ENCODE measurements around the gene PLPPR1.
"Not testable (repeated sequence)": the region's sequence is repeated elsewhere in the genome, so short reads cannot be mapped to it uniquely, and the experiment has no call there.

The PLPPR1 gene

GRCh38 chr9:101028346-101029314 is at the start of gene PLPPR1:
TSS of gene PLPPR1 (plus strand) at chr9:101028727.
- DNase-seq (ENCODE audit: low read depth in 3 of 3, low spot score in 1 of 3), result no peak

- DNase-seq (ENCODE audit: low read depth in 3 of 3, low spot score in 1 of 3), result no peak
These were observed 38.8 kb upstream of the PLPPR1 start for GRCh38 chr9:100989731-100990130.

GRCh38 chr9:100990605-100991381 is 37.7 kb upstream of the PLPPR1 start:
- DNase-seq (ENCODE audit: low read depth in 3 of 3, low spot score in 1 of 3), result no peak

- DNase-seq (ENCODE audit: low read depth in 3 of 3, low spot score in 1 of 3), result no peak
These were observed 35.9 kb upstream of the PLPPR1 start for GRCh38 chr9:100992632-100993031.

- DNase-seq (ENCODE audit: low read depth in 3 of 3, low spot score in 1 of 3), result no peak
These were observed 28.5 kb upstream of the PLPPR1 start for GRCh38 chr9:100999906-101000544.

GRCh38 chr9:101005246-101005645 is 23.3 kb upstream of the PLPPR1 start:
- DNase-seq (ENCODE audit: low read depth in 3 of 3, low spot score in 1 of 3), result no peak

- no peak for DNase-seq (ENCODE audit: low read depth in 3 of 3, low spot score in 1 of 3)
These were observed 14.0 kb upstream of the PLPPR1 start for GRCh38 chr9:101014566-101014965.

- no peak for DNase-seq (ENCODE audit: low read depth in 3 of 3, low spot score in 1 of 3)
These were observed 10.1 kb upstream of the PLPPR1 start for GRCh38 chr9:101018467-101018866.

GRCh38 chr9:101022704-101023103 is 5.8 kb upstream of the PLPPR1 start:
- no peak for DNase-seq (ENCODE audit: low read depth in 3 of 3, low spot score in 1 of 3)

GRCh38 chr9:101025940-101026339 is 2.6 kb upstream of the PLPPR1 start:
- no peak for DNase-seq (ENCODE audit: low read depth in 3 of 3, low spot score in 1 of 3)

- DNase-seq (ENCODE audit: low read depth in 3 of 3, low spot score in 1 of 3), result no peak
These were observed 1.7 kb upstream of the PLPPR1 start for GRCh38 chr9:101026824-101027223.

GRCh38 chr9:101027236-101027635 is 1.3 kb upstream of the PLPPR1 start:
- no peak for DNase-seq (ENCODE audit: low read depth in 3 of 3, low spot score in 1 of 3)

- no peak for DNase-seq (ENCODE audit: low read depth in 3 of 3, low spot score in 1 of 3)
These were observed 688 bp upstream of the PLPPR1 start for GRCh38 chr9:101027733-101028345.

- no peak for DNase-seq (ENCODE audit: low read depth in 3 of 3, low spot score in 1 of 3)
These were observed 973 bp downstream of the PLPPR1 start for GRCh38 chr9:101029315-101030085.

- DNase-seq (ENCODE audit: low read depth in 3 of 3, low spot score in 1 of 3), result no peak
These were observed 1.5 kb downstream of the PLPPR1 start for GRCh38 chr9:101030086-101030391.

GRCh38 chr9:101032426-101032825 is 3.9 kb downstream of the PLPPR1 start:
- DNase-seq (ENCODE audit: low read depth in 3 of 3, low spot score in 1 of 3), result no peak

- DNase-seq (ENCODE audit: low read depth in 3 of 3, low spot score in 1 of 3), result no peak
These were observed 5.7 kb downstream of the PLPPR1 start for GRCh38 chr9:101034222-101034621.

- no peak for DNase-seq (ENCODE audit: low read depth in 3 of 3, low spot score in 1 of 3)
These were observed 6.6 kb downstream of the PLPPR1 start for GRCh38 chr9:101035098-101035497.

GRCh38 chr9:101037430-101037829 is 8.9 kb downstream of the PLPPR1 start:
- no peak for DNase-seq (ENCODE audit: low read depth in 3 of 3, low spot score in 1 of 3)

- no peak for DNase-seq (ENCODE audit: low read depth in 3 of 3, low spot score in 1 of 3)
These were observed 10.0 kb downstream of the PLPPR1 start for GRCh38 chr9:101038488-101038887.

GRCh38 chr9:101039581-101039980 is 11.1 kb downstream of the PLPPR1 start:
- not testable (repeated sequence) for DNase-seq (ENCODE audit: low read depth in 3 of 3, low spot score in 1 of 3)

Data from stimulated activated CD4-positive, alpha-beta T cell treated with anti-CD3 and anti-CD28 coated beads, TNF-alpha, amount 100 ng/mL, for 1 hour (primary cell).